PC-9 (cell line): ENCODE measurements around the gene CILP2. TPM values are rescaled to one million over a fixed set of nuclear protein-coding genes. Genes with fewer than 3 reads are reported as not detected.

Experiments
- BruUV-seq: library from RNA; stranded (reverse); fragments of 400-500 nt; replicated peaks from 2 replicates; lab custom pipeline; 2021; lab: Mats Ljungman, UMichigan
- CTCF ChIA-PET: fragments of 300-600 bp; sonication (Branson Sonifier 250); formaldehyde crosslinking; loops from one replicate; lab custom pipeline; 2022; ENCODE audit warnings: antibody characterized with exemption; lab: Charles Lee
- POLR2A ChIA-PET: fragments of 300-600 bp; sonication (Branson Sonifier 250); formaldehyde crosslinking; loops from one replicate; lab custom pipeline; 2022; ENCODE audit warnings: antibody characterized with exemption; ENCODE audit not compliant: unreplicated experiment; lab: Charles Lee
- DNase-seq, 2 experiments: peaks; one replicate each; pipeline versions ENCODE4 v3.0.0 to v3.0.0-alpha.2; 2015 to 2022; ENCODE audit warnings: mixed read lengths in 1 of 2
- H2AFZ ChIP-seq: fragments of 200-600 bp; sonication (generic); 2 replicates; pipeline ENCODE4 v1.8.1; 2017; ENCODE audit warnings: antibody characterized with exemption
- H3F3A ChIP-seq: fragments of 200-600 bp; sonication (generic); 2 replicates; pipeline ENCODE4 v1.8.1; 2017; ENCODE audit warnings: antibody characterized with exemption, mild to moderate bottlenecking, low read depth; ENCODE audit not compliant: insufficient read depth
- H3K27ac ChIP-seq: fragments of 200-600 bp; sonication (generic); 2 replicates; pipeline ENCODE4 v1.6.1; 2016; ENCODE audit warnings: mixed run types
- H3K27me3 ChIP-seq: fragments of 200-600 bp; sonication (generic); 2 replicates; pipeline ENCODE4 v1.6.1; 2016; ENCODE audit warnings: low read depth, mixed run types; ENCODE audit not compliant: insufficient read depth
- H3K36me3 ChIP-seq: fragments of 200-600 bp; sonication (generic); 2 replicates; pipeline ENCODE4 v1.6.1; 2016; ENCODE audit warnings: low read depth, mixed run types
- H3K4me1 ChIP-seq: fragments of 200-600 bp; sonication (generic); replicated peaks from 2 replicates; pipeline ENCODE4 v1.6.1; 2016; ENCODE audit warnings: mixed run types; ENCODE audit not compliant: insufficient read depth
- H3K4me2 ChIP-seq: fragments of 200-600 bp; sonication (generic); 2 replicates; pipeline ENCODE4 v1.6.1; 2017; ENCODE audit warnings: mixed run types
- H3K4me3 ChIP-seq: fragments of 200-600 bp; sonication (generic); 2 replicates; pipeline ENCODE4 v1.6.1; 2016; ENCODE audit warnings: mixed run types
- H3K79me2 ChIP-seq: fragments of 200-600 bp; sonication (generic); 2 replicates; pipeline ENCODE4 v1.6.1; 2017; ENCODE audit warnings: low read depth, mixed run types
- H3K9me2 ChIP-seq: fragments of 200-600 bp; sonication (generic); 2 replicates; pipeline ENCODE4 v1.8.1; 2017; ENCODE audit warnings: mild to moderate bottlenecking; ENCODE audit not compliant: insufficient read depth
- H3K9me3 ChIP-seq: fragments of 200-600 bp; sonication (generic); 2 replicates; pipeline ENCODE4 v1.8.1; 2016; ENCODE audit warnings: low read depth; ENCODE audit not compliant: insufficient read depth
- H4K20me1 ChIP-seq: fragments of 200-600 bp; sonication (generic); 2 replicates; pipeline ENCODE4 v1.8.1; 2017; ENCODE audit not compliant: insufficient read depth
- EZH2 ChIP-seq: fragments of 200-600 bp; sonication (generic); IDR thresholded peaks from 2 replicates; pipeline ENCODE4 v1.8.0; 2017; ENCODE audit warnings: antibody characterized with exemption, low read depth
- intact Hi-C: fragments of 100-400 bp; cut with micrococcal nuclease; formaldehyde crosslinking; loops from one replicate; pipeline ENCODE4 v1.10.0; 2022; ENCODE audit not compliant: unreplicated experiment
- total RNA-seq: library from RNA; stranded (reverse); gene quantifications from 2 replicates; pipeline ENCODE4 v1.2.3, GENCODE V29; 2021
- TF ChIP-seq, protein P1 (sequence below): fragments of 200-600 bp; sonication (generic); conservative IDR thresholded peaks from 2 replicates; pipeline ENCODE4 v1.6.1; 2017; ENCODE audit warnings: mixed run types, antibody characterized with exemption, mild to moderate bottlenecking, moderate library complexity

Gene CILP2
- total RNA-seq, 1 experiment from 2014 or later = 1.1 TPM

DNA sequence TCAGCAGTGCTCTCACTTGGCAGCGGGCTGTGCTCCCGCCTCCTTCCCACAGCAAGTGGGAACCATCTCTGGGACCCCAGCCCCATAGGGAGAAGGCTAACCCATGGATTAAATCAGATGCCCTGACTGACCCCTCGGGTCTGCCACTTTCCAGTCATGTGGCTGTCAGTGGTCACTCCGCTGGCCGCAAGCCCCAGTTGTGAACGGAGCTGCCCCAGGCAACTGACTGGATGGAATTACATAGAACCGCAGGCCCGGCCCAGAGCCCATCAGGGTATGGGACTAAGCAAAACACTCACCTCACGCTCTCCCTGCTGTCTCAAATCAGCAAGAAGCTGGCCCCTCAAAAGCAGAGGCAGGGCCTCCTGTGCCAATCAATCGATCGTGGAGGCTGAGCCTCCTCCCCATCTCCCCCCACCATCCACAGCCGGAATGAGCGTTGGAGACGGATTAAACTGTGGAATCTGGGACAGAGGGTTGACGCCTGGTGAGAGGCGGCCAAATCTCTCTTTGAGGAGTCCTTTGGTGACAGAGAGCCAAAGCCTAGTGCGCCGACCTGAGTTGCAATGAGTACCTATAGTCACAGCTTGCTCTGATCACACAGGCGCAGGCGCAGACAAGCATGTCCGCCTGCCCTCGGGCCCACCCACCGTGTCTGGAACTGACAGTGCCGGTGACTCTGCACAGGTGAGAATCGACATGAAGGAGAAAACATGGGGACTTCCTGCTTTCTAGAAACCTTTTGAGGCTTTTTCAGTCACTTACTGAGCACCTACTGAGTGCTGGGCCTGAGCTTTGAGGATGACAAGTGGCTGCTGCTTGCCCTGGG lies 41.7 kb downstream of the CILP2 start:
- no peak overlapping the region for H3K27ac ChIP-seq
- peaks cover 7% of the 10 kb centered on the region; the same call in 1 of the 2 replicates for H3F3A ChIP-seq
- H3K36me3 ChIP-seq = no peaks in the 10 kb centered on the region
- ChIA-PET POLR2A (no interaction called here), CTCF (no interaction called here)
- BruUV-seq = no TSS peak
- intact Hi-C loops = no loop called here
- DNase-seq = no peak
- TF ChIP-seq, protein P1, sequence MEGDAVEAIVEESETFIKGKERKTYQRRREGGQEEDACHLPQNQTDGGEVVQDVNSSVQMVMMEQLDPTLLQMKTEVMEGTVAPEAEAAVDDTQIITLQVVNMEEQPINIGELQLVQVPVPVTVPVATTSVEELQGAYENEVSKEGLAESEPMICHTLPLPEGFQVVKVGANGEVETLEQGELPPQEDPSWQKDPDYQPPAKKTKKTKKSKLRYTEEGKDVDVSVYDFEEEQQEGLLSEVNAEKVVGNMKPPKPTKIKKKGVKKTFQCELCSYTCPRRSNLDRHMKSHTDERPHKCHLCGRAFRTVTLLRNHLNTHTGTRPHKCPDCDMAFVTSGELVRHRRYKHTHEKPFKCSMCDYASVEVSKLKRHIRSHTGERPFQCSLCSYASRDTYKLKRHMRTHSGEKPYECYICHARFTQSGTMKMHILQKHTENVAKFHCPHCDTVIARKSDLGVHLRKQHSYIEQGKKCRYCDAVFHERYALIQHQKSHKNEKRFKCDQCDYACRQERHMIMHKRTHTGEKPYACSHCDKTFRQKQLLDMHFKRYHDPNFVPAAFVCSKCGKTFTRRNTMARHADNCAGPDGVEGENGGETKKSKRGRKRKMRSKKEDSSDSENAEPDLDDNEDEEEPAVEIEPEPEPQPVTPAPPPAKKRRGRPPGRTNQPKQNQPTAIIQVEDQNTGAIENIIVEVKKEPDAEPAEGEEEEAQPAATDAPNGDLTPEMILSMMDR = no peak
- H3K9me3 ChIP-seq = no peaks in the 10 kb centered on the region
- peaks cover 7% of the 10 kb centered on the region for H3K4me1 ChIP-seq
- H3K9me2 ChIP-seq = no peaks in the 10 kb centered on the region
- H4K20me1 ChIP-seq = no peaks in the 10 kb centered on the region
- no peak overlapping the region for H3K4me2 ChIP-seq
- H3K4me3 ChIP-seq = no peak overlapping the region
- no peak overlapping the region for H2AFZ ChIP-seq
- H3K79me2 ChIP-seq = no peaks in the 10 kb centered on the region
- no peaks in the 10 kb centered on the region for H3K27me3 ChIP-seq

DNA sequence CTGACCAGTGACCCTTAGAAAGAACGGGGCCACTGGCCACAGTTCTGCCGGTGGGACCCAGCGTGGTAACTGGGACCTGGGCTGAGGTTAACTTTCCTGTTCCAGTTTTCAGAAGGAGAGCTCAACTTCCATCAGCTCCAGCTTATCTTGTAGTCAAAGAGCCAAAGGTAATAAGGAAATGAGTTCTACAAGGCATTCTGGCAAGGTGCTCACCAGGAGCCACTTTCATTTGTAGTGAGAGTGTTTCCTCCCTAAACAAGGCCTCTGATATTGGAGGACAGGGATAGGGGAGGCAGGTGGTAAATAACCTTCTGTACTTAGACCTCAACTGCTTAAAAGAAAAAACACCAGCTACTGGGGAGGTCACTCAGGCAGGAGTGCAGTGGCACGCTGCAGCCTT lies 42.4 kb downstream of the CILP2 start:
- BruUV-seq = no TSS peak
- peaks cover 7% of the 10 kb centered on the region for H3K4me1 ChIP-seq
- no peak overlapping the region for H3K27ac ChIP-seq
- no peak overlapping the region for H3K4me3 ChIP-seq
- no peaks in the 10 kb centered on the region for H3K9me3 ChIP-seq
- H2AFZ ChIP-seq = no peak overlapping the region
- intact Hi-C loops = no loop called here
- no peak for DNase-seq
- H3K27me3 ChIP-seq = no peaks in the 10 kb centered on the region
- TF ChIP-seq EZH2 = no peak
- TF ChIP-seq, protein P1 = no peak
- no peaks in the 10 kb centered on the region for H3K9me2 ChIP-seq
- no peaks in the 10 kb centered on the region for H3K36me3 ChIP-seq
- H3F3A ChIP-seq = peaks cover 5% of the 10 kb centered on the region; the same call in 1 of the 2 replicates
- no peak overlapping the region for H3K4me2 ChIP-seq
- no peaks in the 10 kb centered on the region for H3K79me2 ChIP-seq
- CTCF ChIA-PET = no interaction called here
- POLR2A ChIA-PET = no interaction called here
- no peaks in the 10 kb centered on the region for H4K20me1 ChIP-seq

DNA sequence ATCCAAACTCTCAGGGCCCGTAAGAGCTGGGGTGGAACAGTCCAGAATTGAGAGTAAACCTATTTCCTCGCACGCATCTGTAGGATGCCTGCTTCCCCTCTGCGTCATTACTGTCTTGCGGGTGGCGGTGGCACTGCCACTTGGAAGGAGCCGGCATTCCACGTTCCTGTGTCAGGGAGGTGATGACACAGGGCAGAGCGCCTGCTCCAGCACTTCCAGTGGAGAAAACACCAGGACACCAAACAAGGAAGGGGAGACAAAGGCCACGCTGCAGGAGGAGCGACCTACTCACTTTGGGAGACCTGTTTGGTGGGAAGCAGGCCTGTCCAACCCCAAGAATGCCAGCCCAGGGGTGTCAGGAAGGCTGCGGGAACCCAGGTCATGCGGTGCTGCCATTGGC lies 43.3 kb downstream of the CILP2 start:
- intact Hi-C loops = no loop called here
- POLR2A ChIA-PET = no interaction called here
- CTCF ChIA-PET = no interaction called here

More for the DNA sequence above, 43.3 kb downstream of the CILP2 start:
- no peak overlapping the region for H3K4me3 ChIP-seq
- no peaks in the 10 kb centered on the region for H3K79me2 ChIP-seq
- DNase-seq = no peak
- TF ChIP-seq, protein P1 = no peak
- no peaks in the 10 kb centered on the region for H3K9me2 ChIP-seq
- peaks cover 7% of the 10 kb centered on the region for H3K4me1 ChIP-seq
- H3K36me3 ChIP-seq = no peaks in the 10 kb centered on the region
- no TSS peak for BruUV-seq
- no peak overlapping the region for H3K4me2 ChIP-seq
- H4K20me1 ChIP-seq = no peaks in the 10 kb centered on the region
- H3K27ac ChIP-seq = no peak overlapping the region
- no peak overlapping the region for H2AFZ ChIP-seq
- no peaks in the 10 kb centered on the region for H3K9me3 ChIP-seq
- no peaks in the 10 kb centered on the region for H3K27me3 ChIP-seq
- no peaks in the 10 kb centered on the region for H3F3A ChIP-seq
